WTC11 (cell line): ENCODE data around the gene MYH10.

Experiments
- FOXJ3 ChIP-seq: sonication (generic); formaldehyde crosslinking; IDR thresholded peaks from 2 replicates; pipeline ENCODE4 v1.9.0; 2021; ENCODE audit warnings: missing genetic modification reagents, mild to moderate bottlenecking, borderline replicate concordance
- FOXP1 ChIP-seq: sonication (generic); formaldehyde crosslinking; IDR thresholded peaks from 2 replicates; pipeline ENCODE4 v1.8.0; 2022; ENCODE audit warnings: missing genetic modification reagents, mild to moderate bottlenecking, moderate library complexity, borderline replicate concordance
- ZNF317 ChIP-seq: sonication (generic); formaldehyde crosslinking; IDR thresholded peaks from 2 replicates; pipeline ENCODE4 v1.8.1; 2023; ENCODE audit warnings: low read depth, mild to moderate bottlenecking, moderate library complexity, missing genetic modification reagents, borderline replicate concordance
- ZNF671 ChIP-seq: fragments of 250-450 bp; sonication (Bioruptor Pico); IDR thresholded peaks from 2 replicates; pipeline ENCODE4 v1.8.0; 2021; ENCODE audit warnings: mild to moderate bottlenecking
- TF ChIP-seq, protein P1 (sequence below): sonication (generic); formaldehyde crosslinking; IDR thresholded peaks from 2 replicates; pipeline ENCODE4 v1.8.1; 2022; ENCODE audit warnings: missing genetic modification reagents, borderline replicate concordance
- TF ChIP-seq, protein P2 (sequence below): fragments of 200-600 bp; IDR thresholded peaks from 2 replicates; pipeline ENCODE4 v1.8.0; 2022; ENCODE audit warnings: antibody characterized with exemption
- TF ChIP-seq, protein P3 (sequence below): sonication (generic); formaldehyde crosslinking; IDR thresholded peaks from 2 replicates; pipeline ENCODE4 v1.8.0; 2022; ENCODE audit warnings: mild to moderate bottlenecking, missing genetic modification reagents
- TF ChIP-seq, protein P4 (sequence below): sonication (generic); formaldehyde crosslinking; IDR thresholded peaks from 2 replicates; pipeline ENCODE4 v1.8.1; 2023; ENCODE audit warnings: mild to moderate bottlenecking, missing genetic modification reagents, moderate library complexity
- TF ChIP-seq, protein P5 (sequence below): sonication (generic); formaldehyde crosslinking; IDR thresholded peaks from 2 replicates; pipeline ENCODE4 v1.8.1; 2023; ENCODE audit warnings: mild to moderate bottlenecking, missing genetic modification reagents

DNA sequence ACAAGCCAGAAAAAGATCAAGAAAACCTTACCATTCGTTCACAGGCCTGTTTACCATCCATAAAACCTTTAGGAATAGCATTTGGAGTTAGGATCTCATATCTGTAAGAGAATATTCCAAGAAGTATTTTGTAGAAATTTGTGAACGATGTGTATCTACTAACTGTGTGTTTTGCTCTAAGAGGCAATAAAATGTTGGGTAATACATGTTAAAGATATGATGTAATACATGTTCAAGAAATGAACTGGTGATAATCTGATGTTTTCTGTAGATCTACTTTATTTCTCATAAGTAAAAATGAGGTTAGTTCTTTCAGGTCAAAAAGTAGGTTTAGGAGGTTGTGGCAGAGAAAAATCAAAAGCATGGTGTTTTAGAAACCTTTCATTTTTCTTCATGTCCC lies 111.7 kb downstream of the MYH10 start:
- TF ChIP-seq, protein P1, sequence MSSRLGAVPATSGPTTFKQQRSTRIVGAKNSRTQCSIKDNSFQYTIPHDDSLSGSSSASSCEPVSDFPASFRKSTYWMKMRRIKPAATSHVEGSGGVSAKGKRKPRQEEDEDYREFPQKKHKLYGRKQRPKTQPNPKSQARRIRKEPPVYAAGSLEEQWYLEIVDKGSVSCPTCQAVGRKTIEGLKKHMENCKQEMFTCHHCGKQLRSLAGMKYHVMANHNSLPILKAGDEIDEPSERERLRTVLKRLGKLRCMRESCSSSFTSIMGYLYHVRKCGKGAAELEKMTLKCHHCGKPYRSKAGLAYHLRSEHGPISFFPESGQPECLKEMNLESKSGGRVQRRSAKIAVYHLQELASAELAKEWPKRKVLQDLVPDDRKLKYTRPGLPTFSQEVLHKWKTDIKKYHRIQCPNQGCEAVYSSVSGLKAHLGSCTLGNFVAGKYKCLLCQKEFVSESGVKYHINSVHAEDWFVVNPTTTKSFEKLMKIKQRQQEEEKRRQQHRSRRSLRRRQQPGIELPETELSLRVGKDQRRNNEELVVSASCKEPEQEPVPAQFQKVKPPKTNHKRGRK (CRISPR knock-in tag) = no peak
- TF ChIP-seq, protein P2, sequence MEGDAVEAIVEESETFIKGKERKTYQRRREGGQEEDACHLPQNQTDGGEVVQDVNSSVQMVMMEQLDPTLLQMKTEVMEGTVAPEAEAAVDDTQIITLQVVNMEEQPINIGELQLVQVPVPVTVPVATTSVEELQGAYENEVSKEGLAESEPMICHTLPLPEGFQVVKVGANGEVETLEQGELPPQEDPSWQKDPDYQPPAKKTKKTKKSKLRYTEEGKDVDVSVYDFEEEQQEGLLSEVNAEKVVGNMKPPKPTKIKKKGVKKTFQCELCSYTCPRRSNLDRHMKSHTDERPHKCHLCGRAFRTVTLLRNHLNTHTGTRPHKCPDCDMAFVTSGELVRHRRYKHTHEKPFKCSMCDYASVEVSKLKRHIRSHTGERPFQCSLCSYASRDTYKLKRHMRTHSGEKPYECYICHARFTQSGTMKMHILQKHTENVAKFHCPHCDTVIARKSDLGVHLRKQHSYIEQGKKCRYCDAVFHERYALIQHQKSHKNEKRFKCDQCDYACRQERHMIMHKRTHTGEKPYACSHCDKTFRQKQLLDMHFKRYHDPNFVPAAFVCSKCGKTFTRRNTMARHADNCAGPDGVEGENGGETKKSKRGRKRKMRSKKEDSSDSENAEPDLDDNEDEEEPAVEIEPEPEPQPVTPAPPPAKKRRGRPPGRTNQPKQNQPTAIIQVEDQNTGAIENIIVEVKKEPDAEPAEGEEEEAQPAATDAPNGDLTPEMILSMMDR = no peak
- TF ChIP-seq, protein P3, sequence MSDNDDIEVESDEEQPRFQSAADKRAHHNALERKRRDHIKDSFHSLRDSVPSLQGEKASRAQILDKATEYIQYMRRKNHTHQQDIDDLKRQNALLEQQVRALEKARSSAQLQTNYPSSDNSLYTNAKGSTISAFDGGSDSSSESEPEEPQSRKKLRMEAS (CRISPR knock-in tag) = no peak
- TF ChIP-seq, protein P4, sequence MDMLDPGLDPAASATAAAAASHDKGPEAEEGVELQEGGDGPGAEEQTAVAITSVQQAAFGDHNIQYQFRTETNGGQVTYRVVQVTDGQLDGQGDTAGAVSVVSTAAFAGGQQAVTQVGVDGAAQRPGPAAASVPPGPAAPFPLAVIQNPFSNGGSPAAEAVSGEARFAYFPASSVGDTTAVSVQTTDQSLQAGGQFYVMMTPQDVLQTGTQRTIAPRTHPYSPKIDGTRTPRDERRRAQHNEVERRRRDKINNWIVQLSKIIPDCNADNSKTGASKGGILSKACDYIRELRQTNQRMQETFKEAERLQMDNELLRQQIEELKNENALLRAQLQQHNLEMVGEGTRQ (CRISPR knock-in tag) = no peak
- TF ChIP-seq FOXJ3 (no peak), ZNF671 (CRISPR knock-in tag) (no peak), FOXP1 (no peak), ZNF317 (CRISPR knock-in tag) (no peak)
- TF ChIP-seq, protein P5, sequence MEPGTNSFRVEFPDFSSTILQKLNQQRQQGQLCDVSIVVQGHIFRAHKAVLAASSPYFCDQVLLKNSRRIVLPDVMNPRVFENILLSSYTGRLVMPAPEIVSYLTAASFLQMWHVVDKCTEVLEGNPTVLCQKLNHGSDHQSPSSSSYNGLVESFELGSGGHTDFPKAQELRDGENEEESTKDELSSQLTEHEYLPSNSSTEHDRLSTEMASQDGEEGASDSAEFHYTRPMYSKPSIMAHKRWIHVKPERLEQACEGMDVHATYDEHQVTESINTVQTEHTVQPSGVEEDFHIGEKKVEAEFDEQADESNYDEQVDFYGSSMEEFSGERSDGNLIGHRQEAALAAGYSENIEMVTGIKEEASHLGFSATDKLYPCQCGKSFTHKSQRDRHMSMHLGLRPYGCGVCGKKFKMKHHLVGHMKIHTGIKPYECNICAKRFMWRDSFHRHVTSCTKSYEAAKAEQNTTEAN = no peak
